IPS-18a (cell line): ENCODE data around the gene GNAQ.
"Not testable (repeated sequence)": the region's sequence is repeated elsewhere in the genome, so short reads cannot be mapped to it uniquely, and the experiment has no call there.

Experiments used
- H3K27ac ChIP-seq: one replicate; pipeline ENCODE4 v1.5.1; 2013; ENCODE audit warnings: low read length
- H3K27me3 ChIP-seq: one replicate; pipeline ENCODE4 v1.6.1; 2013; ENCODE audit warnings: mild to moderate bottlenecking, low read length; ENCODE audit not compliant: control insufficient read depth, insufficient read depth
- H3K36me3 ChIP-seq: one replicate; pipeline ENCODE4 v1.6.1; 2013; ENCODE audit warnings: low read depth, low read length; ENCODE audit not compliant: control insufficient read depth
- H3K4me1 ChIP-seq: one replicate; pipeline ENCODE4 v1.6.1; 2013; ENCODE audit warnings: low read depth, low read length; ENCODE audit not compliant: control insufficient read depth
- H3K4me3 ChIP-seq: one replicate; pipeline ENCODE4 v1.5.1; 2013; ENCODE audit warnings: low read length
- H3K9ac ChIP-seq: one replicate; pipeline ENCODE4 v1.6.1; 2013; ENCODE audit warnings: mild to moderate bottlenecking, low read length, moderate library complexity
- H3K9me3 ChIP-seq: one replicate; pipeline ENCODE4 v1.6.1; 2013; ENCODE audit warnings: low read depth, low read length; ENCODE audit not compliant: control insufficient read depth

The GNAQ gene

GRCh38 chr9:77865385-77866047 lies 166.1 kb downstream of the GNAQ start:
- H3K4me3 ChIP-seq = no peak overlapping the region
- H3K27ac ChIP-seq = no peak overlapping the region
- H3K4me1 ChIP-seq = no peaks in the 10 kb centered on the region
- peaks cover 7% of the 10 kb centered on the region for H3K36me3 ChIP-seq
- no peaks in the 10 kb centered on the region for H3K27me3 ChIP-seq
- no peak overlapping the region for H3K9ac ChIP-seq
- peaks cover 8% of the 10 kb centered on the region for H3K9me3 ChIP-seq

GRCh38 chr9:77864211-77864889 lies 167.3 kb downstream of the GNAQ start:
- H3K36me3 ChIP-seq = peaks cover 7% of the 10 kb centered on the region
- no peak overlapping the region for H3K9ac ChIP-seq
- no peak overlapping the region for H3K27ac ChIP-seq
- H3K27me3 ChIP-seq = no peaks in the 10 kb centered on the region
- no peak overlapping the region for H3K4me3 ChIP-seq
- H3K4me1 ChIP-seq = no peaks in the 10 kb centered on the region
- peaks cover 8% of the 10 kb centered on the region for H3K9me3 ChIP-seq

- H3K27ac ChIP-seq, H3K36me3 ChIP-seq, H3K4me1 ChIP-seq, H3K9me3 ChIP-seq, H3K27me3 ChIP-seq, H3K4me3 ChIP-seq, H3K9ac ChIP-seq: not testable (repeated sequence)
These were observed 168.0 kb downstream of the GNAQ start for GRCh38 chr9:77863638-77864037.

- not testable (repeated sequence) for H3K27ac ChIP-seq, H3K36me3 ChIP-seq, H3K27me3 ChIP-seq, H3K4me1 ChIP-seq, H3K9me3 ChIP-seq, H3K9ac ChIP-seq, H3K4me3 ChIP-seq
These were observed 170.7 kb downstream of the GNAQ start for GRCh38 chr9:77860953-77861352.

GRCh38 chr9:77857513-77858259 lies 173.9 kb downstream of the GNAQ start:
- no peak overlapping the region for H3K27ac ChIP-seq

GRCh38 chr9:77856615-77857014 lies 175.0 kb downstream of the GNAQ start:
- H3K4me3 ChIP-seq = no peak overlapping the region
- H3K9ac ChIP-seq = no peak overlapping the region
- H3K4me1 ChIP-seq = peaks cover 4% of the 10 kb centered on the region
- H3K36me3 ChIP-seq = no peaks in the 10 kb centered on the region
- H3K9me3 ChIP-seq = no peaks in the 10 kb centered on the region
- H3K27ac ChIP-seq = no peak overlapping the region
- H3K27me3 ChIP-seq = no peaks in the 10 kb centered on the region

More at GRCh38 chr9:77857513-77858259, 173.9 kb downstream of the GNAQ start:
- Histone ChIP-seq H3K27me3 (no peaks in the 10 kb centered on the region), H3K36me3 (no peaks in the 10 kb centered on the region), H3K4me3 (no peak overlapping the region), H3K9me3 (no peaks in the 10 kb centered on the region), H3K9ac (no peak overlapping the region), H3K4me1 (peaks cover 4% of the 10 kb centered on the region)

GRCh38 chr9:77854916-77855311 lies 176.7 kb downstream of the GNAQ start:
- Histone ChIP-seq H3K4me1 (peaks cover 4% of the 10 kb centered on the region), H3K4me3 (no peak overlapping the region), H3K27me3 (no peaks in the 10 kb centered on the region), H3K27ac (no peak overlapping the region), H3K9me3 (no peaks in the 10 kb centered on the region), H3K36me3 (no peaks in the 10 kb centered on the region), H3K9ac (no peak overlapping the region)

- no peaks in the 10 kb centered on the region for H3K9me3 ChIP-seq
- no peak overlapping the region for H3K9ac ChIP-seq
- H3K4me1 ChIP-seq = peaks cover 4% of the 10 kb centered on the region
- H3K27me3 ChIP-seq = no peaks in the 10 kb centered on the region
- no peak overlapping the region for H3K27ac ChIP-seq
- no peaks in the 10 kb centered on the region for H3K36me3 ChIP-seq
- no peak overlapping the region for H3K4me3 ChIP-seq
These were observed 177.2 kb downstream of the GNAQ start for GRCh38 chr9:77854258-77854915.

GRCh38 chr9:77853716-77854115 lies 177.9 kb downstream of the GNAQ start:
- Histone ChIP-seq H3K27me3 (no peaks in the 10 kb centered on the region), H3K4me1 (peaks cover 4% of the 10 kb centered on the region), H3K4me3 (no peak overlapping the region), H3K9me3 (no peaks in the 10 kb centered on the region), H3K27ac (no peak overlapping the region), H3K36me3 (no peaks in the 10 kb centered on the region), H3K9ac (no peak overlapping the region)

GRCh38 chr9:77851882-77852595 lies 179.6 kb downstream of the GNAQ start:
- Histone ChIP-seq H3K9me3 (no peaks in the 10 kb centered on the region), H3K4me1 (peaks cover 7% of the 10 kb centered on the region), H3K27ac (no peak overlapping the region), H3K27me3 (no peaks in the 10 kb centered on the region), H3K36me3 (no peaks in the 10 kb centered on the region), H3K9ac (no peak overlapping the region), H3K4me3 (no peak overlapping the region)

- Histone ChIP-seq H3K4me1 (peaks cover 4% of the 10 kb centered on the region), H3K27ac (no peak overlapping the region), H3K4me3 (no peak overlapping the region), H3K36me3 (no peaks in the 10 kb centered on the region), H3K9me3 (no peaks in the 10 kb centered on the region), H3K27me3 (no peaks in the 10 kb centered on the region), H3K9ac (no peak overlapping the region)
These were observed 182.7 kb downstream of the GNAQ start for GRCh38 chr9:77848897-77849296.
